Body of pancreas (tissue), 4 donors: ENCODE results near the gene COL23A1.

Experiments used
- POLR2A ChIP-seq, 3 donors: fragments of 450-650 bp; IDR thresholded peaks; one replicate each; pipeline ENCODE4 v1.6.1; 2016; ENCODE audit warnings: antibody characterized with exemption in 3 of 3, mild to moderate bottlenecking in 2 of 3
- TF ChIP-seq, protein P1 (sequence below), 7 experiments: fragments of 450-650 bp in 4 of 7; fragments of 200-600 bp in 3 of 7; sonication (generic) in 3 of 7; IDR thresholded peaks; one replicate each; pipeline ENCODE4 v1.5.1; 2016 to 2019; ENCODE audit warnings: antibody characterized with exemption in 7 of 7

DNA sequence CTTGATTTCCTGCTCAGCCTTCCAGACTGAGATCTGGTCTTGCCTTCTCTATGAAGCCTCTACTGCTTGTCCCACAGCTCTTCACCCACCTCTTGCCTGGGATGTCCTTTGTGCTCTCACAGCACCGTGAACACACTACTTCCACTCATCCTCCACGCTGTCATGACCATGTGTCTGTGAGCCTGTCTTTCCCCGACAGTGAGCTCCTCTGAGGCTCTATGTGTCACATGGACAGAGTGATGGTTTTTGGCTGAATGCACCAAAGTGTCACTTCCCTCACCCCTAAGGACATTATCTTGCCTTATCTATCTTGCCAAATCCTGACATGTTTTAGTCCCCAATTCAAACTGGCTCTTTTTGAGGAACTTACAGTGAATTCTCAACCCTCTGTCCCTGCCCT, 368.9 kb downstream of the COL23A1 start:
- TF ChIP-seq, protein P1, sequence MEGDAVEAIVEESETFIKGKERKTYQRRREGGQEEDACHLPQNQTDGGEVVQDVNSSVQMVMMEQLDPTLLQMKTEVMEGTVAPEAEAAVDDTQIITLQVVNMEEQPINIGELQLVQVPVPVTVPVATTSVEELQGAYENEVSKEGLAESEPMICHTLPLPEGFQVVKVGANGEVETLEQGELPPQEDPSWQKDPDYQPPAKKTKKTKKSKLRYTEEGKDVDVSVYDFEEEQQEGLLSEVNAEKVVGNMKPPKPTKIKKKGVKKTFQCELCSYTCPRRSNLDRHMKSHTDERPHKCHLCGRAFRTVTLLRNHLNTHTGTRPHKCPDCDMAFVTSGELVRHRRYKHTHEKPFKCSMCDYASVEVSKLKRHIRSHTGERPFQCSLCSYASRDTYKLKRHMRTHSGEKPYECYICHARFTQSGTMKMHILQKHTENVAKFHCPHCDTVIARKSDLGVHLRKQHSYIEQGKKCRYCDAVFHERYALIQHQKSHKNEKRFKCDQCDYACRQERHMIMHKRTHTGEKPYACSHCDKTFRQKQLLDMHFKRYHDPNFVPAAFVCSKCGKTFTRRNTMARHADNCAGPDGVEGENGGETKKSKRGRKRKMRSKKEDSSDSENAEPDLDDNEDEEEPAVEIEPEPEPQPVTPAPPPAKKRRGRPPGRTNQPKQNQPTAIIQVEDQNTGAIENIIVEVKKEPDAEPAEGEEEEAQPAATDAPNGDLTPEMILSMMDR (IDR thresholded peaks at IDR 0.05) = no peak
- no peak for TF ChIP-seq POLR2A (IDR thresholded peaks at IDR 0.05)
